RWPE2 (cell line): ENCODE results near the gene CTRB1.

Experiments
- ATAC-seq: fragments of 200-7000 bp; cut with Tn5 transposase; 3 replicates; pipeline ENCODE4 v1.9.1; 2021; ENCODE audit warnings: low read depth
- DNase-seq: peaks from one replicate; pipeline ENCODE4 v3.0.0-alpha.2; 2020; ENCODE audit warnings: low spot score
- H3K27ac ChIP-seq: fragments of 450-650 bp; 2 replicates; pipeline ENCODE4 v1.5.1; 2017; ENCODE audit warnings: mild to moderate bottlenecking; ENCODE audit not compliant: poor library complexity, severe bottlenecking
- H3K27me3 ChIP-seq: fragments of 250-450 bp; sonication (Bioruptor Pico); 2 replicates; pipeline ENCODE4 v1.5.1; 2021; ENCODE audit warnings: mild to moderate bottlenecking, moderate library complexity; ENCODE audit not compliant: insufficient read depth, poor library complexity, severe bottlenecking
- H3K36me3 ChIP-seq: fragments of 250-450 bp; sonication (Bioruptor Pico); 2 replicates; pipeline ENCODE4 v1.5.1; 2020; ENCODE audit warnings: low read depth, mild to moderate bottlenecking, moderate library complexity
- H3K4me1 ChIP-seq: fragments of 250-450 bp; sonication (Bioruptor Pico); 2 replicates; pipeline ENCODE4 v1.5.1; 2021; ENCODE audit warnings: mild to moderate bottlenecking, moderate library complexity; ENCODE audit not compliant: insufficient read depth, poor library complexity, severe bottlenecking
- H3K4me3 ChIP-seq: fragments of 250-450 bp; sonication (Bioruptor Pico); 2 replicates; pipeline ENCODE4 v1.5.1; 2021; ENCODE audit warnings: mild to moderate bottlenecking, moderate library complexity; ENCODE audit not compliant: severe bottlenecking
- H3K9me3 ChIP-seq: fragments of 250-450 bp; sonication (Bioruptor Pico); 2 replicates; pipeline ENCODE4 v1.5.1; 2021; ENCODE audit warnings: mild to moderate bottlenecking, moderate library complexity; ENCODE audit not compliant: severe bottlenecking
- CTCF ChIP-seq: fragments of 450-650 bp; IDR thresholded peaks from one replicate; pipeline ENCODE4 v1.5.1; 2017; ENCODE audit warnings: mild to moderate bottlenecking, moderate library complexity; ENCODE audit not compliant: poor library complexity, severe bottlenecking

Gene CTRB1

GRCh38 chr16:75179208-75179607, 39.6 kb upstream of the CTRB1 start:
- ATAC-seq (no peak), DNase-seq (no peak)
- Histone ChIP-seq H3K27me3 (no peaks in the 10 kb centered on the region), H3K9me3 (peaks cover 7% of the 10 kb centered on the region), H3K4me1 (no peaks in the 10 kb centered on the region), H3K4me3 (no peak overlapping the region), H3K36me3 (no peaks in the 10 kb centered on the region), H3K27ac (no peak overlapping the region)
- no peak for TF ChIP-seq CTCF

GRCh38 chr16:75181630-75182029, 37.2 kb upstream of the CTRB1 start:
- H3K27ac ChIP-seq = no peak overlapping the region
- no peak for ATAC-seq

GRCh38 chr16:75188832-75189477, 29.8 kb upstream of the CTRB1 start:
- Histone ChIP-seq H3K36me3 (no peaks in the 10 kb centered on the region), H3K27me3 (no peaks in the 10 kb centered on the region), H3K4me1 (no peaks in the 10 kb centered on the region), H3K4me3 (no peak overlapping the region), H3K9me3 (no peaks in the 10 kb centered on the region), H3K27ac (no peak overlapping the region)
- ATAC-seq = 0 out of 3 replicates have a peak, but pooled peaks have one; percentile 25
- TF ChIP-seq CTCF = no peak
- no peak for DNase-seq

More at GRCh38 chr16:75181630-75182029, 37.2 kb upstream of the CTRB1 start:
- no peaks in the 10 kb centered on the region for H3K4me1 ChIP-seq
- no peaks in the 10 kb centered on the region for H3K36me3 ChIP-seq
- H3K4me3 ChIP-seq = no peak overlapping the region
- H3K27me3 ChIP-seq = no peaks in the 10 kb centered on the region
- no peaks in the 10 kb centered on the region for H3K9me3 ChIP-seq
- no peak for DNase-seq
- TF ChIP-seq CTCF = no peak

- Histone ChIP-seq H3K36me3 (no peaks in the 10 kb centered on the region), H3K27ac (no peak overlapping the region), H3K27me3 (no peaks in the 10 kb centered on the region), H3K4me3 (no peak overlapping the region), H3K9me3 (no peaks in the 10 kb centered on the region), H3K4me1 (no peaks in the 10 kb centered on the region)
- DNase-seq (no peak), ATAC-seq (no peak)
- TF ChIP-seq CTCF = no peak
These were observed 29.0 kb upstream of the CTRB1 start for GRCh38 chr16:75189638-75190245.

GRCh38 chr16:75192606-75193264, 26.1 kb upstream of the CTRB1 start:
- no peaks in the 10 kb centered on the region for H3K4me1 ChIP-seq

More at GRCh38 chr16:75192606-75193264, 26.1 kb upstream of the CTRB1 start:
- TF ChIP-seq CTCF = no peak
- no peak overlapping the region for H3K27ac ChIP-seq
- no peaks in the 10 kb centered on the region for H3K27me3 ChIP-seq
- H3K36me3 ChIP-seq = no peaks in the 10 kb centered on the region
- DNase-seq (no peak), ATAC-seq (no peak)
- no peaks in the 10 kb centered on the region for H3K9me3 ChIP-seq
- H3K4me3 ChIP-seq = no peak overlapping the region
